Raji (cell line): Measurements from ENCODE around the gene CACNB3.

Experiments used
- POLR2A ChIP-seq: IDR thresholded peaks from 2 replicates; pipeline ENCODE4 v1.6.1; 2011; ENCODE audit warnings: low read depth, low read length, control low read depth; ENCODE audit not compliant: insufficient read depth

Gene CACNB3

DNA sequence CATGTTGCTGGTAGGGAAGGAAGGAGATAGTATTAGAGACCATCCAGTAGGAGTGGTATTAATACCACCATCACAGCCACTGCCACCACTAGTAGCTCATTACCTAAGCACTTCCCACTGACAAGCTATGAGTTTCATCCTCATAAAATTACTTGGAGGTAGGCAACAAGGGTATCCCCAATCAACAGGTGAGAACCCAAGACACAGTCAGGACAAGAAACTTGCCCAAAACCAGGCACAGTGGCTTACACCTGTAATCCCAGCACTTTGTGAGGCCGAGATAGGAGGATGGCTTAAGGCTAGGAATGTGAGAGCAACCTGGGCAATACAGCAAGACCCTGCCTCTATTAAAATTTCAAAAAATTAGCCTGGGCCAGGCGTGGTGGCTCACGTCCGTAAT is 34.9 kb upstream of the CACNB3 start:
- no peak for TF ChIP-seq POLR2A

DNA sequence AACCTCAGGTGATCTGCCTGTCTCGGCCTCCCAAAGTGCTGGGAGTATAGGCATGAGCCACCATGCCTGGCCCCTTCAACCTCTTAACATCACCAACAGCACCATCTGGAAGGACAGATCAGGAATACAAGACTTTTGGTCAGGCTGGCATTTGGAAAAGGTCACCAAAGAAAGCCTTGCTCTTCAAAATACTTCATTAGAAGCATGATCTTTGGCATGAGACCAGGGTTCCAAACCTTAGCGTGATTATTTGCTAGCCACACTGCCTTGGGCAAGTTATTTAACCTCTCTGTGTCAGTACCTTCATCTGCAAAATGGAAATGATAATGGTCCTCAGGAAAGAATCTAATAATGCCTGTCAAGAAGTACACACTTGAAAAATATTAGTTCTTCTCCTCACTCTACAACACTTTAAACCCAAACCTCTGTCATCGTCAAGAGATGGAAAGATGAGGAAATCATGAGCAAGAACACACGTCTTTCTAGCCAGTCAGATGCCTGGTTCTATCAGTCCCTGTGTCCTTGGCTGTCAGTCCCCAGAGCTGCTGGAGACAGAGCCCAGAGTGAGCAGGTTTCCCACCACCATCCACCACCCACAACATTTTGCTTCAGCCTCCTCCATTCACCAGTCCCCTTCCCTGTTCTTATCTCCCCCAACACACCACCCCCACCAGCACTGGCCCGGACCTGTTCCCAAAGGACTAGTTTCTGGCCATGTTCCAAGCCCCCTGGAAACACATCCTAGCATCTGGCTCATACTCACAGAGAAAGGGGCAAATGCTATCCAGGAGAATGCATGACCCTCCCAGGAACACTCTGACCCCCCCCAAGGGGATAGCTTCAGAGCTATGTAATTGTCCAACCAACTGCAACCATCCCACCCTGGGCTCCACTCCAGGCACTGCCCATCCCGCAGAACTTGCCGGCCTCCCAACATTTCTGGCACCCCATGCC is 31.4 kb upstream of the CACNB3 start:
- TF ChIP-seq POLR2A, result no peak

DNA sequence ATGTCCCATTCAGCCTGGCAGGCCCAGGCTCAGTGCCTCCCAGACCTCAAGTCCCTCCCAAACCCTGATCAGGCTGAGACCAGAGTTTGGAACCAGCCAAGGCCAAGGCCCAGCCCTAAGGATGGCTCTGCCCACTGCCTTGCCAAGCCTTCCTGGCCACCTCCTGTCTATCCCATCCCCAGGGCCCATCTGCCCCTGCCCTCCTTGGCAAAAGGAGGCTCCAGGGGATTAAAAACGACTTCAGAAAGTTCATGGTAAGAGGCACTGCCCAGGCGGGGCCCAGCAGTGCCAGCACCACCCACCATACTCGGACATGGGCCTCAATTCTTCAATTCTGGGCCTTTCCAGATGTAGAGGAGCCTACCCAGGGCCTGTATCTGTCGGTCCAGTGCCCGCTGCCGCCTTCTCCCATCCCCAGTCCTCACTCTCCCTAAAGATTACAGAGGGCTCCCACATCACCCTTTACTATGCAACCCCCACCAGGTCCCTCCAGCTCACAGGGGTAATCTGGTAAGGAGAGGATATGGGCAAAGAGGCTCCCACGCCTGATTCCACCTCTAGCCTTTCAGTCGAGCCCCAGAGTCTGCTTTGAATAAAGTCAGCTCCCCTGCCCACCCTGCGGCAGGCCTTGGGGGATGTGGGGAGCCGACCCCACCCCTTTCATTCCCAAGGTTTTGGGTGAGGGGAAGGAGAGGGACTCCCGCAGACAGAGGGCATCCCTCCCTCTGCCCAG is 30.3 kb upstream of the CACNB3 start:
- TF ChIP-seq POLR2A, result no peak

- TF ChIP-seq POLR2A, result no peak
Observed at GRCh38 chr12:48788524-48788853, 29.8 kb upstream of the CACNB3 start.

- TF ChIP-seq POLR2A, result no peak
Observed at GRCh38 chr12:48788854-48789775, 29.2 kb upstream of the CACNB3 start, which contains the start of gene ADCY6. TSS of gene ADCY6 (minus strand) at chr12:48789089. CDS start at chr12:48783434, 5,655 bp downstream.

GRCh38 chr12:48789858-48790326 is 28.4 kb upstream of the CACNB3 start:
- TF ChIP-seq POLR2A, result no peak

GRCh38 chr12:48793696-48794095 is 24.6 kb upstream of the CACNB3 start:
- TF ChIP-seq POLR2A, result no peak

DNA sequence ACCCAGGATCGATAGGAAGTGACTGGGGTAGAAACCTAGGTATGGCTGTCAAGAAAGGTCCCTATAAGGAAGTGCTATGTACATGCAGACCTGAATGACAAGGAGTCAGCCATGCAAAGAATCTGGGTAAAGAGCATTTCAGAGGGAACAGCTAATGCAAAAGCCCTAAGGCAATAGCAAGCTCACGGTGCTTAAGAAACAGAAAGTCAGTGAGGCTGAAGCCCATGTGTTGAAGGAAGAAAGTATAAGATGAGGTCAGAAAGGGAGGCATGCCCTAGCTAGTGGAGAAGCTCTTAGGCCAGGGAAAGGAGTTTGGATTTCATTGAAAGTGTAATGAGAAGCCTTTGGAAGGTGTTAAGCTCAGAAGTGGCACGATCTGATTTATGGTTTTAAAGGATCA is 23.4 kb upstream of the CACNB3 start:
- TF ChIP-seq POLR2A, result no peak

DNA sequence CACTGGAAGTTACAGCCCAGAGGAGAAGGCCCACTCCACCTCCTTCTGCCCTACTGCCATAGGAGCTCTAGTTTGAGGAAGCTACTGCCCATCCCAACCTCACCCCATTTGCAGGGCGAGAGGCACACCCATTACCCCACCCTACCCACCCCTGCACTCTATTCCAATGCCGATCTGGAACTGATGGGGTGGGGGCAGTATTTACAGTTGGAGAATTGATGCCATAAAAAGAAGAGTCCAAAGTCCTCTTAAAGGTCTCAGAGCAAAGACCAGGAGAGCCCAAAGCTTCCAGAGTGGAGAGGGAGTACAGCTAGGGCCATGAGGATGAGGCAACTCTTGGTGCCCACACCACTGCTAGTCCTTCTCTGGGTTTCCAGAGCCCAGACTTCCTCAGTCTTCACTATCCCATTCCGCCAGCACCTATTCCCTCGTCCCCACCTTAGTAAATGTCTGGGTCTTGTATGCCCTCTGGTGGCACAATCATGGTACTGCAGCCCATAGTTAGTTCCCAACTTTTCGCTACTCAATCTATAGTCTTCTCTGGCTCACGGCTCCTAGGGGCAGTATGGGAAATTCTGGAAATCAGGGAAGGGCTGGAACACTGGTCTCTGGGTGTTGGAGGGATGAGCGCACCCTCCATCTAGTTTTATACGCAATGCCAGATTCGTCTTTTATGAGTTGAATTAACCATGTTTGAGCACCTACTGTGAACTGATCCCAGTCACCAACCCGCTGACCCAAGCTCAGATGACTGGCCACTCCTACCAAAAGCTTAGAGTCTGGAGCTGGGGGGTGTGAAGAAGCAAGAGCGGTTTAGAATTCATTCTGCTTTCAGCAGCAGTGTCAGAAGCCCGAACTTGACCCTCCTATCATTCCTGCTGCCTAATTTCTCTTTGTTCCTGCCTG is 22.5 kb upstream of the CACNB3 start:
- TF ChIP-seq POLR2A, result no peak

GRCh38 chr12:48796976-48797375 is 21.3 kb upstream of the CACNB3 start:
- TF ChIP-seq POLR2A, result no peak

DNA sequence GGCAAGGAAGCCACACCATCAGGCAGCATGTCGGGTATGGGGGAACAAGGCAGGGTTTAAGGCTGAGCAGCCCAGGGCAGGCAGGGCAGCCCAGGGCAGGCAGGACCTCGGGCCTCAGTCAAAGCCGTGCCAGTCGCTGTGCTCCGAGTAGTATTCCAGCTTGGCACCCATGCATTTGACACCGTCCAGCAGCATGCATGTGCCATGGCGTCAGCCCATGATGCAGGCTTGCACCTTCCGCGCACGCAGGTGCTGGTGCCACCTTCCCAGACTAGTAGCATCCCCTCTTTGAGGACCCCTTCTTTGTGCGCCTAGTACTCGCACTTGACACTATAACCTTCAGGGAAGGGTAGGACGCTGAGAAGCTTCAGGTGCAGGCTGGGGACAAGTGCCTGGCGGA is 17.8 kb upstream of the CACNB3 start:
- TF ChIP-seq POLR2A, result no peak

DNA sequence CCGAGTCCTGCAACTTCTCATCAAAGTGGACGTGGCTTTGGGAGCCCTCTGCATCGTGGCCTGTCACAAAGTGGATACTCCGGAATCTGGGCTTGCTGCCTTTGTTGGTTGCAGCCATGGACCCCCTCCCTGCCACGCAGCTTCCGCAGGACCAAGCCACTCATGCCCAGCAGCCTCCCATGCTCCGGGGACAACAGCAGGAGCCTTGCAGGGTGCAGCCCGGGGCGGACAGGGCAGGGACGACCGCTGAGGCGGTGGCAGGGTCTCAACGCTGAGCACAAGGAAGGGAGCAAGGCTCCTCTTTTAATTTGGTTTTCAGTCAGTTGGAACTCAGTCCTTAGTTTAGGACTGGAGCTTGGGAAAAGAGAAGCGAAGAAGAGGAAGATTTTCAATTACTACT is 17.3 kb upstream of the CACNB3 start:
- TF ChIP-seq POLR2A, result no peak

GRCh38 chr12:48803675-48804074 is 14.6 kb upstream of the CACNB3 start:
- no peak for TF ChIP-seq POLR2A

GRCh38 chr12:48807981-48808380 is 10.3 kb upstream of the CACNB3 start:
- no peak for TF ChIP-seq POLR2A
